HCT116 (cell line): ENCODE results near the gene LNPK. TPM values are rescaled to one million over a fixed set of nuclear protein-coding genes. Genes with fewer than 3 reads are reported as not detected.

Experiments used
- ATAC-seq: fragments of 200-7000 bp; cut with Tn5 transposase; 2 replicates; pipeline ENCODE4 v1.9.1; 2020; ENCODE audit warnings: mild to moderate bottlenecking, moderate library complexity
- BruUV-seq: library from RNA; stranded (reverse); fragments of 400-500 nt; replicated peaks from 2 replicates; lab custom pipeline; 2021; lab: Mats Ljungman, UMichigan
- CTCF ChIA-PET: fragments of 300-600 bp; sonication (Branson Sonifier 250); formaldehyde crosslinking; loops from one replicate; lab custom pipeline; 2021; ENCODE audit warnings: antibody characterized with exemption; lab: Charles Lee
- POLR2A ChIA-PET: fragments of 300-600, 350-600 bp; sonication (Branson Sonifier 250); formaldehyde crosslinking; loops from one replicate; lab custom pipeline; 2021; ENCODE audit warnings: antibody characterized with exemption; lab: Charles Lee
- RAD21 ChIA-PET, 2 experiments: fragments of 300-600 bp; sonication (Branson Sonifier 250); formaldehyde crosslinking; loops; one replicate each; lab custom pipeline; 2023; ENCODE audit warnings: low total read pairs in 2 of 2; ENCODE audit not compliant: uncharacterized antibody in 2 of 2, unreplicated experiment in 2 of 2, low non-redundant PET in 1 of 2; lab: Charles Lee
- DNase-seq: peaks from one replicate; pipeline ENCODE4 v3.0.0-alpha.2; 2010; ENCODE audit warnings: low read depth, low spot score
- H2AFZ ChIP-seq: fragments of 200-600 bp; shearing (Covaris generic), sonication (generic); 2 replicates; pipeline ENCODE4 v1.6.1; 2017; ENCODE audit warnings: low read depth, mixed run types, mixed read lengths, antibody characterized with exemption, low read length; ENCODE audit not compliant: poor library complexity, severe bottlenecking
- H3K27ac ChIP-seq: 2 replicates; pipeline ENCODE4 v1.5.1; 2012; ENCODE audit warnings: low read depth, low read length
- H3K27me3 ChIP-seq: fragments of 200-600 bp; sonication (generic); 2 replicates; pipeline ENCODE4 v1.6.1; 2016; ENCODE audit warnings: mixed run types, low read length, mixed read lengths; ENCODE audit not compliant: insufficient read depth
- H3K36me3 ChIP-seq, 2 experiments: fragments of 200-500 bp in 1 of 2; fragments of 200-600 bp in 1 of 2; sonication (Bioruptor generic) in 1 of 2; sonication (generic) in 1 of 2; 2 replicates each; pipeline versions ENCODE4 v1.5.1 to v1.6.1; 2014 to 2016; ENCODE audit warnings: low read length in 2 of 2, inconsistent platforms in 1 of 2, mixed read lengths in 1 of 2, mixed run types in 1 of 2; ENCODE audit not compliant: insufficient read depth in 2 of 2, control insufficient read depth in 1 of 2
- H3K4me1 ChIP-seq, 2 experiments: fragments of 200-600 bp in 1 of 2; sonication (generic) in 1 of 2; 2 replicates each; pipeline versions ENCODE4 v1.5.1 to v1.6.1; 2012 to 2017; ENCODE audit warnings: low read length in 2 of 2, inconsistent platforms in 1 of 2, mild to moderate bottlenecking in 1 of 2, mixed read lengths in 1 of 2, mixed run types in 1 of 2, moderate library complexity in 1 of 2; ENCODE audit not compliant: insufficient read depth in 2 of 2, control insufficient read depth in 1 of 2
- H3K4me2 ChIP-seq: fragments of 200-600 bp; sonication (generic); 2 replicates; pipeline ENCODE4 v1.6.1; 2017; ENCODE audit warnings: mixed run types, low read length, mixed read lengths
- H3K4me3 ChIP-seq, 2 experiments: fragments of 200-600 bp in 1 of 2; sonication (generic) in 1 of 2; replicated peaks in 1 of 2; 2 replicates each; pipeline ENCODE4 v1.5.1; 2011 to 2016; ENCODE audit warnings: low read length in 2 of 2, control low read depth in 1 of 2, low read depth in 1 of 2, mild to moderate bottlenecking in 1 of 2, mixed read lengths in 1 of 2, mixed run types in 1 of 2
- H3K79me2 ChIP-seq: fragments of 200-600 bp; sonication (generic); 2 replicates; pipeline ENCODE4 v1.6.1; 2017; ENCODE audit warnings: mild to moderate bottlenecking, mixed run types, low read length, moderate library complexity, mixed read lengths; ENCODE audit not compliant: insufficient read depth
- H3K9ac ChIP-seq: fragments of 200-600 bp; sonication (generic); 2 replicates; pipeline ENCODE4 v1.6.1; 2016; ENCODE audit warnings: low read length, mixed read lengths
- H3K9me2 ChIP-seq: fragments of 200-600 bp; sonication (generic), shearing (Covaris generic); 2 replicates; pipeline ENCODE4 v1.6.1; 2017; ENCODE audit warnings: mixed run types, mild to moderate bottlenecking, moderate library complexity; ENCODE audit not compliant: insufficient read depth
- H3K9me3 ChIP-seq, 2 experiments: fragments of 200-500 bp in 1 of 2; fragments of 200-600 bp in 1 of 2; sonication (Bioruptor generic) in 1 of 2; sonication (generic) in 1 of 2; 2 replicates each; pipeline ENCODE4 v1.6.1; 2014 to 2017; ENCODE audit warnings: low read length in 2 of 2, mixed read lengths in 2 of 2, inconsistent platforms in 1 of 2, low read depth in 1 of 2, mild to moderate bottlenecking in 1 of 2, mixed run types in 1 of 2, moderate library complexity in 1 of 2; ENCODE audit not compliant: control insufficient read depth in 1 of 2, insufficient read depth in 1 of 2
- H4K20me1 ChIP-seq: fragments of 200-600 bp; sonication (generic), shearing (Covaris generic); 2 replicates; pipeline ENCODE4 v1.6.1; 2017; ENCODE audit warnings: mixed run types, mild to moderate bottlenecking, moderate library complexity; ENCODE audit not compliant: insufficient read depth
- CBX3 ChIP-seq: IDR thresholded peaks from 2 replicates; pipeline ENCODE4 v1.6.1; 2012; ENCODE audit warnings: low read depth
- RAD21 ChIP-seq: IDR thresholded peaks from 2 replicates; pipeline ENCODE4 v1.6.1; 2012; ENCODE audit warnings: low read depth, mild to moderate bottlenecking
- intact Hi-C: fragments of 100-400 bp; cut with micrococcal nuclease; formaldehyde crosslinking; loops from 2 replicates; pipeline ENCODE4 v1.10.0; 2022
- total RNA-seq: library from RNA; stranded (reverse); gene quantifications from one replicate; pipeline ENCODE4 v1.2.1, GENCODE V29; 2021; ENCODE audit not compliant: unreplicated experiment
- TF ChIP-seq, protein P1 (sequence below), 3 experiments: fragments of 200-600 bp in 1 of 3; sonication (generic) in 1 of 3; IDR thresholded peaks in 2 of 3; conservative IDR thresholded peaks in 1 of 3; 2 replicates each; pipeline ENCODE4 v1.5.1; 2012 to 2017; ENCODE audit warnings: low read depth in 2 of 3, low read length in 2 of 3, antibody characterized with exemption in 1 of 3, borderline replicate concordance in 1 of 3, control low read depth in 1 of 3, mild to moderate bottlenecking in 1 of 3, mixed read lengths in 1 of 3, mixed run types in 1 of 3, moderate library complexity in 1 of 3; ENCODE audit not compliant: insufficient read depth in 1 of 3
- TF ChIP-seq, protein P2 (sequence below): IDR thresholded peaks from 2 replicates; pipeline ENCODE4 v1.6.1; 2011; ENCODE audit warnings: mild to moderate bottlenecking, low read length, moderate library complexity; ENCODE audit not compliant: insufficient replicate concordance; ENCODE audit errors: extremely low read depth
- TF ChIP-seq, protein P3 (sequence below): IDR thresholded peaks from 2 replicates; pipeline ENCODE4 v1.6.1; 2012

The LNPK gene
- total RNA-seq, 1 experiment from 2014 or later, result 22.3 TPM

DNA sequence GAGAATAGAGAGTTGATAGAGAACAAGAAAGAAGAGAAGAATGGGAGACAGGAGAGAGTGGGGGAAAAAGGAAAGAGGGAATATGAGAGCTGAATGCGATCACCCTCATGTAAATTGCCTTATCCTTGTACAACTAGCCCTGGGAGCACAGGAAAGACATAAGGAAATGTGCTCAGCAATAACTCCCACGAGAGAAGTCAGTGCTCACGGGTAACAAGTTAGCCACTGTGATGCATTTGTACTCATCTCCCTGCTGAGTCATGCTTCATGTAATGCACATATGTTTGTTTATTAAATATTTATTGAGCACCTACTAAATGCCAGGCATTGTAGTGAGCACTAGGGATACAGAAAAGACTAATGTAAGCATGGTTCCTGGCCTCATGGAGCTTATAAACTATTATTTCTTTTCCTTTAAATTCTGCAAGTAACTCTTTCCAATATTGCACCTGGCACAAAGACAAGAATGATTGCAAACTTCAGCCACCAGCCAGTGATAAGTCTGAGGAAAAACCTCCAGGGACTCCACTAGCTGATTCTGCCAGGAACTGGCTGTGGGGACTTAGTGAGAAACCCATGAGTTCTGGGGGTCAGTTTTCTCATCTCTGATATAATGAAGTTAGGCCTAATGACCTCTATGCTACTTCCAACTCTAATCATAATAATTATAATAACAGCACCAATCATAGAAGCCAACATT is 124.1 kb downstream of the LNPK start:
- no peaks in the 10 kb centered on the region for H3K27me3 ChIP-seq
- no peaks in the 10 kb centered on the region for H3K9me3 ChIP-seq
- no peak overlapping the region for H3K4me2 ChIP-seq
- DNase-seq (no peak), ATAC-seq (no peak)
- POLR2A ChIA-PET, result no interaction called here
- H3K27ac ChIP-seq, result no peak overlapping the region
- no peak overlapping the region for H2AFZ ChIP-seq
- H3K36me3 ChIP-seq, result no peaks in the 10 kb centered on the region
- H3K9ac ChIP-seq, result no peak overlapping the region
- CTCF ChIA-PET, result no interaction called here
- intact Hi-C loops, result no loop called here
- no peaks in the 10 kb centered on the region for H3K9me2 ChIP-seq
- H3K4me3 ChIP-seq, result no peak overlapping the region
- H4K20me1 ChIP-seq, result no peaks in the 10 kb centered on the region
- no TSS peak for BruUV-seq
- RAD21 ChIA-PET, result interaction anchor here in 1 of 2 experiments (0.7 kb wide), 1 partner anchor 30 kb away, joined by 3 read pairs; no protein-coding TSS in a partner anchor
- H3K79me2 ChIP-seq, result no peaks in the 10 kb centered on the region
- H3K4me1 ChIP-seq, result no peaks in the 10 kb centered on the region
- TF ChIP-seq RAD21, result no peak
- TF ChIP-seq, protein P1, sequence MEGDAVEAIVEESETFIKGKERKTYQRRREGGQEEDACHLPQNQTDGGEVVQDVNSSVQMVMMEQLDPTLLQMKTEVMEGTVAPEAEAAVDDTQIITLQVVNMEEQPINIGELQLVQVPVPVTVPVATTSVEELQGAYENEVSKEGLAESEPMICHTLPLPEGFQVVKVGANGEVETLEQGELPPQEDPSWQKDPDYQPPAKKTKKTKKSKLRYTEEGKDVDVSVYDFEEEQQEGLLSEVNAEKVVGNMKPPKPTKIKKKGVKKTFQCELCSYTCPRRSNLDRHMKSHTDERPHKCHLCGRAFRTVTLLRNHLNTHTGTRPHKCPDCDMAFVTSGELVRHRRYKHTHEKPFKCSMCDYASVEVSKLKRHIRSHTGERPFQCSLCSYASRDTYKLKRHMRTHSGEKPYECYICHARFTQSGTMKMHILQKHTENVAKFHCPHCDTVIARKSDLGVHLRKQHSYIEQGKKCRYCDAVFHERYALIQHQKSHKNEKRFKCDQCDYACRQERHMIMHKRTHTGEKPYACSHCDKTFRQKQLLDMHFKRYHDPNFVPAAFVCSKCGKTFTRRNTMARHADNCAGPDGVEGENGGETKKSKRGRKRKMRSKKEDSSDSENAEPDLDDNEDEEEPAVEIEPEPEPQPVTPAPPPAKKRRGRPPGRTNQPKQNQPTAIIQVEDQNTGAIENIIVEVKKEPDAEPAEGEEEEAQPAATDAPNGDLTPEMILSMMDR (IDR thresholded peaks at IDR 0.05 in 2 of 3, conservative IDR thresholded peaks at IDR 0.05 in 1 of 3; ENCODE audit: borderline replicate concordance in 1 of 3, insufficient read depth in 1 of 3, low read depth in 2 of 3, low read length in 2 of 3), result no peak
- TF ChIP-seq, protein P2, sequence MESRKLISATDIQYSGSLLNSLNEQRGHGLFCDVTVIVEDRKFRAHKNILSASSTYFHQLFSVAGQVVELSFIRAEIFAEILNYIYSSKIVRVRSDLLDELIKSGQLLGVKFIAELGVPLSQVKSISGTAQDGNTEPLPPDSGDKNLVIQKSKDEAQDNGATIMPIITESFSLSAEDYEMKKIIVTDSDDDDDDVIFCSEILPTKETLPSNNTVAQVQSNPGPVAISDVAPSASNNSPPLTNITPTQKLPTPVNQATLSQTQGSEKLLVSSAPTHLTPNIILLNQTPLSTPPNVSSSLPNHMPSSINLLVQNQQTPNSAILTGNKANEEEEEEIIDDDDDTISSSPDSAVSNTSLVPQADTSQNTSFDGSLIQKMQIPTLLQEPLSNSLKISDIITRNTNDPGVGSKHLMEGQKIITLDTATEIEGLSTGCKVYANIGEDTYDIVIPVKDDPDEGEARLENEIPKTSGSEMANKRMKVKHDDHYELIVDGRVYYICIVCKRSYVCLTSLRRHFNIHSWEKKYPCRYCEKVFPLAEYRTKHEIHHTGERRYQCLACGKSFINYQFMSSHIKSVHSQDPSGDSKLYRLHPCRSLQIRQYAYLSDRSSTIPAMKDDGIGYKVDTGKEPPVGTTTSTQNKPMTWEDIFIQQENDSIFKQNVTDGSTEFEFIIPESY, result no peak
- TF ChIP-seq, protein P3, sequence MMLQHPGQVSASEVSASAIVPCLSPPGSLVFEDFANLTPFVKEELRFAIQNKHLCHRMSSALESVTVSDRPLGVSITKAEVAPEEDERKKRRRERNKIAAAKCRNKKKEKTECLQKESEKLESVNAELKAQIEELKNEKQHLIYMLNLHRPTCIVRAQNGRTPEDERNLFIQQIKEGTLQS, result no peak
- TF ChIP-seq CBX3, result no peak
